ENCODE measurements around the gene SCN1A.
"Not testable (repeated sequence)": the region's sequence is repeated elsewhere in the genome, so short reads cannot be mapped to it uniquely, and the experiment has no call there.

Gene SCN1A

GRCh38 chr2:166127217-166128155 is at the start of gene SCN1A:
Gene SCN1A (minus strand): TSS chr2:166128020. CDS start chr2:166073621, 54,399 bp downstream.
- DNase-seq = peak; percentile 67

GRCh38 chr2:166173263-166173662 is 45.4 kb upstream of the SCN1A start:
- DNase-seq = no peak

GRCh38 chr2:166171216-166171615 is 43.4 kb upstream of the SCN1A start:
- DNase-seq = no peak

- no peak for DNase-seq
Observed at GRCh38 chr2:166170356-166170755, 42.5 kb upstream of the SCN1A start.

GRCh38 chr2:166167449-166167848 is 39.6 kb upstream of the SCN1A start:
- no peak for DNase-seq

GRCh38 chr2:166163775-166164174 is 36.0 kb upstream of the SCN1A start:
- DNase-seq = no peak

GRCh38 chr2:166158546-166158945 is 30.7 kb upstream of the SCN1A start:
- DNase-seq = no peak

- no peak for DNase-seq
Observed at GRCh38 chr2:166157578-166157977, 29.8 kb upstream of the SCN1A start.

GRCh38 chr2:166156985-166157490 is 29.2 kb upstream of the SCN1A start:
- no peak for DNase-seq

- DNase-seq = no peak
Observed at GRCh38 chr2:166155589-166155988, 27.8 kb upstream of the SCN1A start.

- no peak for DNase-seq
Observed at GRCh38 chr2:166154685-166155338, 27.0 kb upstream of the SCN1A start.

- DNase-seq = no peak
Observed at GRCh38 chr2:166152064-166152463, 24.2 kb upstream of the SCN1A start.

- no peak for DNase-seq
Observed at GRCh38 chr2:166148500-166149400, 20.9 kb upstream of the SCN1A start.

GRCh38 chr2:166147883-166148282 is 20.1 kb upstream of the SCN1A start:
- no peak for DNase-seq

- no peak for DNase-seq
Observed at GRCh38 chr2:166144071-166144470, 16.3 kb upstream of the SCN1A start.

- DNase-seq = no peak
Observed at GRCh38 chr2:166140932-166141331, 13.1 kb upstream of the SCN1A start.

GRCh38 chr2:166140475-166140874 is 12.7 kb upstream of the SCN1A start:
- DNase-seq = no peak

- not testable (repeated sequence) for DNase-seq
Observed at GRCh38 chr2:166139479-166139878, 11.7 kb upstream of the SCN1A start.

- no peak for DNase-seq
Observed at GRCh38 chr2:166138667-166139066, 10.8 kb upstream of the SCN1A start.

- no peak for DNase-seq
Observed at GRCh38 chr2:166138144-166138543, 10.3 kb upstream of the SCN1A start.

- DNase-seq = no peak
Observed at GRCh38 chr2:166137331-166137730, 9.5 kb upstream of the SCN1A start.

- no peak for DNase-seq
Observed at GRCh38 chr2:166135849-166136258, 8.0 kb upstream of the SCN1A start.

All from suppressor macrophage treated with lipopolysaccharide for 4 hours (primary cell).